GM12878 (cell line): Measurements from ENCODE around the gene FAM227B. TPM values are rescaled to one million over a fixed set of nuclear protein-coding genes. Genes with fewer than 3 reads are reported as not detected.

Experiments
- ATAC-seq: fragments of 200-7000 bp; cut with Tn5 transposase; 3 replicates; pipeline ENCODE4 v1.9.1; 2020; ENCODE audit warnings: mild to moderate bottlenecking, moderate library complexity
- BruUV-seq: library from RNA; stranded (reverse); fragments of 400-500 nt; replicated peaks from 2 replicates; lab custom pipeline; 2021; lab: Mats Ljungman, UMichigan
- CTCF ChIA-PET: fragments of 300-600 bp; sonication (Branson Sonifier 250); formaldehyde crosslinking; extraction: SDS; loops from one replicate; lab custom pipeline; 2021; ENCODE audit warnings: inconsistent platforms; lab: Yijun Ruan, JAX
- POLR2A ChIA-PET: fragments of 350-600 bp; formaldehyde crosslinking; extraction: SDS; loops from one replicate; lab custom pipeline; 2021; ENCODE audit warnings: inconsistent platforms; lab: Charles Lee
- RAD21 ChIA-PET: fragments of 300-600 bp; sonication (Branson Sonifier 250); formaldehyde crosslinking; loops from one replicate; lab custom pipeline; 2023; ENCODE audit warnings: antibody characterized with exemption; ENCODE audit not compliant: unreplicated experiment; lab: Charles Lee
- SMC1A ChIA-PET: fragments of 300-600 bp; sonication (Branson Sonifier 250); formaldehyde crosslinking; loops from one replicate; lab custom pipeline; 2023; ENCODE audit not compliant: unreplicated experiment, uncharacterized antibody; lab: Charles Lee
- DNase-seq: peaks from one replicate; pipeline ENCODE4 v3.0.0-alpha.2; 2011; ENCODE audit warnings: low read depth, low spot score
- FAIRE-seq: peaks from 3 replicates; lab custom pipeline; 2011; peaks lifted over from hg19 to GRCh38; lab: Jason Lieb, UNC
- H2AFZ ChIP-seq: 2 replicates; pipeline ENCODE4 v1.6.0; 2011; ENCODE audit warnings: low read depth, low read length, control low read depth; ENCODE audit not compliant: control insufficient read depth
- H3K27ac ChIP-seq: 2 replicates; pipeline ENCODE4 v1.5.1; 2011; ENCODE audit warnings: control low read depth; ENCODE audit not compliant: control insufficient read depth, insufficient read depth
- H3K27me3 ChIP-seq, 2 experiments: replicated peaks in 1 of 2; 2 replicates each; pipeline versions ENCODE4 v1.6.0 to v1.6.1; 2011; ENCODE audit warnings: low read length in 1 of 2; ENCODE audit not compliant: control insufficient read depth in 2 of 2, insufficient read depth in 2 of 2
- H3K36me3 ChIP-seq, 2 experiments: 2 replicates each; pipeline ENCODE4 v1.5.1; 2011; ENCODE audit warnings: low read length in 1 of 2; ENCODE audit not compliant: control insufficient read depth in 2 of 2, insufficient read depth in 2 of 2
- H3K4me1 ChIP-seq: 2 replicates; pipeline ENCODE4 v1.6.1; 2011; ENCODE audit warnings: mild to moderate bottlenecking, low read length, moderate library complexity, mixed read lengths; ENCODE audit not compliant: control insufficient read depth, insufficient read depth
- H3K4me2 ChIP-seq: 2 replicates; pipeline ENCODE4 v1.6.0; 2011; ENCODE audit warnings: control low read depth; ENCODE audit not compliant: control insufficient read depth, insufficient read depth
- H3K4me3 ChIP-seq: fragments of 200-600 bp; sonication (generic); 2 replicates; pipeline ENCODE4 v1.5.1; 2016
- H3K79me2 ChIP-seq: 2 replicates; pipeline ENCODE4 v1.6.0; 2011; ENCODE audit warnings: low read length; ENCODE audit not compliant: control insufficient read depth, insufficient read depth
- H3K9ac ChIP-seq: 2 replicates; pipeline ENCODE4 v1.8.0; 2011; ENCODE audit warnings: low read length, control low read depth, mixed read lengths; ENCODE audit not compliant: control insufficient read depth, insufficient read depth
- H3K9me3 ChIP-seq: replicated peaks from 3 replicates; pipeline ENCODE4 v1.5.1; 2011; ENCODE audit warnings: mild to moderate bottlenecking, low read length; ENCODE audit not compliant: control insufficient read depth, insufficient read depth
- H4K20me1 ChIP-seq: 2 replicates; pipeline ENCODE4 v1.6.0; 2011; ENCODE audit not compliant: control insufficient read depth, insufficient read depth
- BRCA1 ChIP-seq: IDR thresholded peaks from 2 replicates; pipeline ENCODE4 v1.6.1; 2011; ENCODE audit warnings: low read depth, low read length, improper control_type of control experiment
- CBX3 ChIP-seq: fragments of 200-600 bp; sonication (generic); IDR thresholded peaks from 2 replicates; pipeline ENCODE4 v1.6.1; 2016; ENCODE audit warnings: low read depth, borderline replicate concordance
- EZH2 ChIP-seq: IDR thresholded peaks from 2 replicates; pipeline ENCODE4 v1.6.1; 2012; ENCODE audit warnings: low read depth, mild to moderate bottlenecking, control low read depth, inconsistent platforms, low read length, borderline replicate concordance; ENCODE audit not compliant: control insufficient read depth
- HDGF ChIP-seq: fragments of 450-650 bp; IDR thresholded peaks from 2 replicates; pipeline ENCODE4 v1.6.1; 2016; ENCODE audit warnings: antibody characterized with exemption
- IKZF2 ChIP-seq, 2 experiments: fragments of 450-650 bp; IDR thresholded peaks; 2 replicates each; pipeline ENCODE4 v1.6.1; 2017; ENCODE audit warnings: mild to moderate bottlenecking in 2 of 2, moderate library complexity in 2 of 2
- NBN ChIP-seq: fragments of 450-650 bp; IDR thresholded peaks from 2 replicates; pipeline ENCODE4 v1.6.1; 2016
- REST ChIP-seq: IDR thresholded peaks from 2 replicates; pipeline ENCODE4 v1.6.1; 2012; ENCODE audit warnings: mild to moderate bottlenecking, low read depth, low read length
- TAF1 ChIP-seq: IDR thresholded peaks from 2 replicates; pipeline ENCODE4 v1.6.1; 2011; ENCODE audit warnings: mild to moderate bottlenecking, low read depth, low read length, borderline replicate concordance
- TBL1XR1 ChIP-seq: IDR thresholded peaks from 2 replicates; pipeline ENCODE4 v1.6.1; 2012; ENCODE audit warnings: low read depth, low read length, improper control_type of control experiment
- ZBTB4 ChIP-seq: fragments of 450-650 bp; formaldehyde crosslinking; IDR thresholded peaks from 2 replicates; pipeline ENCODE4 v1.4.0; 2022; ENCODE audit warnings: mild to moderate bottlenecking, moderate library complexity
- WGBS: methylation state at CpG from one replicate; pipeline ENCODE4 v1.1.6; 2016; ENCODE audit warnings: low lambda C conversion rate; ENCODE audit not compliant: insufficient replicate concordance, insufficient coverage; ENCODE audit errors: missing lambda C conversion rate; 5-methylcytosine and 5-hydroxymethylcytosine counted together
- in situ Hi-C: fragments of 300-500 bp; cut with MboI; formaldehyde crosslinking; loops from 9 replicates; pipeline ENCODE4 v1.14.3; 2018; ENCODE audit warnings: mixed read lengths
- intact Hi-C: fragments of 100-400 bp; cut with micrococcal nuclease; formaldehyde crosslinking; loops from one replicate; pipeline ENCODE4 v1.14.2; 2022; ENCODE audit not compliant: unreplicated experiment
- polyA plus RNA-seq, 11 experiments: library from polyadenylated mRNA; depleted of rRNA in 4 of 11; unstranded in 6 of 11; stranded (reverse) in 5 of 11; fragments of >200 nt; fragmentation: Nextera tagmentation in 4 of 11; fragmentation: Illumina TruSeq in 1 of 11; extraction: Ambion mirVana in 4 of 11; extraction: Trizol in 1 of 11; gene quantifications; 1 replicate in 1 of 11; 2 replicates in 10 of 11; pipeline versions ENCODE4 v1.2.1 to v1.2.3, GENCODE V29; 2011 to 2016; ENCODE audit warnings: inconsistent platforms in 2 of 11, missing spikeins in 2 of 11, low read depth in 1 of 11
- total RNA-seq, 4 experiments: library from RNA; depleted of rRNA in 3 of 4; stranded (reverse); fragments of >200 nt in 3 of 4; fragmentation: Illumina TruSeq in 1 of 4; extraction: Trizol in 1 of 4; gene quantifications; 2 replicates each; pipeline versions ENCODE4 v1.2.1 to v1.2.3, GENCODE V29; 2013 to 2021

FAM227B gene
- total and polyA plus RNA-seq, 10 of the 15 experiments (the other 5 are each of a cell fraction or from before 2014, with no cell fraction given): 3.9 to 12.6 (median 6.9) TPM

GRCh38 chr15:49645277-49645676, 24.7 kb upstream of the FAM227B start (continued):
- no peak for TF ChIP-seq ZBTB4 (CRISPR knock-in tag)
- no peak for TF ChIP-seq EZH2
- no peak for TF ChIP-seq IKZF2 (IDR thresholded peaks at IDR 0.05)
- TF ChIP-seq CBX3: no peak

- WGBS: 88% methylated on average over 1 of the region's 1 CpG
- RAD21 ChIA-PET: no interaction called here
- Histone ChIP-seq H3K4me2 (no peak overlapping the region), H2AFZ (no peak overlapping the region), H4K20me1 (no peaks in the 10 kb centered on the region), H3K4me1 (no peaks in the 10 kb centered on the region), H3K9me3 (no peaks in the 10 kb centered on the region), H3K27ac (no peak overlapping the region), H3K27me3 (no peaks in the 10 kb centered on the region), H3K4me3 (no peak overlapping the region), H3K36me3 (no peaks in the 10 kb centered on the region; a peak in 1 of 4 replicates), H3K9ac (no peak overlapping the region), H3K79me2 (no peaks in the 10 kb centered on the region)
- DNase-seq (no peak), FAIRE-seq (no peak), ATAC-seq (no peak)
- CTCF ChIA-PET: no interaction called here
- intact Hi-C loops: no loop called here
- no TSS peak for BruUV-seq
- SMC1A ChIA-PET: interaction anchor here (1.8 kb wide), 1 partner anchor 12 kb away, joined by 4 read pairs; no protein-coding TSS in a partner anchor
- no peak for TF ChIP-seq REST
- TF ChIP-seq TBL1XR1: no peak
- TF ChIP-seq BRCA1: no peak
- no peak for TF ChIP-seq NBN
- no peak for TF ChIP-seq HDGF
- TF ChIP-seq TAF1: no peak
- POLR2A ChIA-PET: no interaction called here
- in situ Hi-C loops: no loop called here
Measured at GRCh38 chr15:49644364-49644794, 23.8 kb upstream of the FAM227B start.
